Cerebellar cortex (tissue), 1 donor: ENCODE measurements around the gene LRRC17.
"Not testable (repeated sequence)": the region's sequence is repeated elsewhere in the genome, so short reads cannot be mapped to it uniquely, and the experiment has no call there.

Experiments
- DNase-seq: peaks from one replicate; pipeline ENCODE4 v3.0.0-alpha.2; 2015; ENCODE audit warnings: low spot score

Gene LRRC17

DNA sequence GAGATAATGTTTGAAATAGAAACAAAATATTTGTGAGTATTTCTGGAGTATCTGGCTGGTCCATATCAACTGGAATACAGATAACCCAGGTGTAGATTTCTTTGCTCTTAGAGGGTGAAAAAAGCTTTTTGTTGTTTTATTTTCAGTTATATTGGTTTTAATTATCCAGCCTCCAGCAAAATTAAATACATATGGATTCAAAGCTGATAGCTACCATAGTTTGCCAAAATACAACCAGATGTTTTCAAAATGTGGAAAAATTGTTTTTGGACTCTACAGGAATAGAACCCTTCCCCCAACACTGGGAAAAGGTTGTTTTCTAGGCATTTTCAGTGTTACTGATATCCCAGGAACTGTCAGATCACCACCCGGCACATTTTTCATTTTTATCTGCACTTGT is 30.1 kb downstream of the LRRC17 start:
- no peak for DNase-seq

DNA sequence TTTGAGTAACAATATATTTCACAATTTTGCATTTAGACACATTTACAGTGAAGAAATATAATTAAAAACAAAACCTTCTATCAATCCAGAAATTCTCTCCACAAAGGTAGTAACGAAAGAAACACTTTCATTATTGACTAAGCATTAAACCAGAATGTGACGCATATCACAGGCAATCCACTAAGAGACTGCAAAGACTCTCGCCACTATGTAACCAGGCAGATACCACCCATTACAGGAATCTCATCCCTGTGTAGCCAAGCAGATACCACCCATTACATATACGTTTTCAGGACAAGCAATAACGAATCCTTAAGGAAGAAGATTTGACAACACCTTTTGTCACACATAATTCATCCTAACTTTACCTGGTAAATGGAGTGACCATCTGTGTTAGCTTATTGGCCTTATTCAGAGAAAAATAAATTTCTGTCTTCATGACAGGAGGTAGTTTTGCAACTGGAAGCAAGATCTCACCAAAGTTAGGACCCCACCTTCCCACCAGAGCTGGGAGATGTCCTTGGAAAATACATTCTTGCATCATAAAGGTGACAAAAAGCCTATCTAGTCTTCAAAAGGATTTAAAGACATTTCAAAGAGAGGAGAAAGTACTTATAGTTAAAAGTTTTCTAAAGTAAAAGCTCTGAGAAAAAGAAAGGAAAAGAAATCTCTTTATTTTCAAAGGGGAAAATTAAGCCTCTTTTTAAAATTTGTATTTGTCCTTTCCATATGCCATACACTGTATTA is 30.8 kb downstream of the LRRC17 start:
- no peak for DNase-seq

DNA sequence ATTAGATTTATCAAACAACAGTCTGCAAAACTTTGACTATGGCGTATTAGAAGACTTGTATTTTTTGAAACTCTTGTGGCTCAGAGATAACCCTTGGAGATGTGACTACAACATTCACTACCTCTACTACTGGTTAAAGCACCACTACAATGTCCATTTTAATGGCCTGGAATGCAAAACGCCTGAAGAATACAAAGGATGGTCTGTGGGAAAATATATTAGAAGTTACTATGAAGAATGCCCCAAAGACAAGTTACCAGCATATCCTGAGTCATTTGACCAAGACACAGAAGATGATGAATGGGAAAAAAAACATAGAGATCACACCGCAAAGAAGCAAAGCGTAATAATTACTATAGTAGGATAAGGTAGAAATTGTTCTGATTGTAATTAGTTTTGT is 31.4 kb downstream of the LRRC17 start:
- no peak for DNase-seq

DNA sequence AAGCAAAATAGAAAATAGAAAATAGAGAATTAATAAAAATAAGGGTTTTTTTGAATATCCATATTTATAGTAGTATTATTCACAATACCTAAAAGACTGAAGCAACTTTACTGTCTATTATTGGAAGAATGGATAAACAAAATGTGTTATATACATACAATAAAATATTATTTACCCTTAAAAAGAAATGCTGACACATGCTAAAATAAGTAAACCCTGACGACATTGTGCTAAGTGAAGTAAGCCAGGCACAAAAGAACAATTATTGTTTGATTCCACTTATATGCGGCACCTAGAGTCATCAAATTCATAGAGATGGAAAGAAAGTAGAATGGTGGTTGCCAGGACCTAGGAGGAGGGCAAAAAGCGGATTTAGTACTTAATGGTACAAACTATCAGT is 39.0 kb downstream of the LRRC17 start:
- no peak for DNase-seq

DNA sequence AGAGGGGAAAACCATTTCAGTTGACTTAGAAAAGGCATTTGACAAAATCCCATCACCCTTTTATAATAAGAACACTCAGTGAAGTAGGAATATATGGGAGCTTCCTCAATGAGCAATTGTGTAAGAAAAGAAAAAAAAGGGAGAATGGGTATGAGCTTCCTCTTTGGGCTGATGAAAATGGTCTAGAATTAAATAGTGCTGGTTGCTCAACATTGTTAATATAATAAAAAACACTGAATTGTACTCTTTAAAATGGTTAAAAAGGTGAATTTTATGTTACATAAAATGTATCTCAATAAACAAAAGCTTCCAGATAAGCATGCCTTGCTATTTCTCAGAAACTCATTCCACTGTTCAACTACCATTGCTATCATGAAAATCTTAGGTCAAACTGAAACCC is 40.6 kb downstream of the LRRC17 start:
- no peak for DNase-seq

DNA sequence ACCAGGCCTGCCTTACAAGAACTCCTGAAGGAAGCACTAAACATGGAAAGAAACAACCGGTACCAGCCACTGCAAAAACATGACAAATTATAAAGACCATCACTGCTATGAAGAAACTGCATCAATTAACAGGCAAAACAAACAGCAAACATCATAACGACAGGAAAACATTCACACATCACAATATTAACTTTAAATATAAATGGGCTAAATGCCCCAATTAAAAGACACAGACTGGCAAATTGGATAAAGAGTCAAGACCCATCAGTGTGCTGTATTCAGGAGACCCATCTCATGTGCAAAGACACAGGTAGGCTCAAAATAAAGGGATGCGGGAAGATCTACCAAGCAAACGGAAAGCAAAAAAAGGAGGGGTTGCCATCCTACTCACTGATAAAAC is 41.6 kb downstream of the LRRC17 start:
- not testable (repeated sequence) for DNase-seq

DNA sequence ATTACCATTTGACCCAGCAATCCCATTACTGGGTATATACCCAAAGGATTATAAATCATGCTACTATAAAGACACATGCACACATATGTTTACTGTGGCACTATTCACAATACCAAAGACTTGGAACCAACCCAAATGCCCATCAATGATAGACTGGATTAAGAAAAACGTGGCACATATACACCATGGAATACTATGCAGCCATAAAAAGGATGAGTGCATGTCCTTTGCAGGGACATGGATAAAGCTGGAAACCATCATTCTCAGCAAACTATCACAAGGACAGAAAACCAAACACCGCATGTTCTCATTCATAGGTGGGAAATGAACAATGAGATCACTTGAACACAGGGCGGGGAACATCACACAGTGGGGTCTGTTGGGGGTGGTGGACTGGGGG is 45.2 kb downstream of the LRRC17 start:
- DNase-seq = not testable (repeated sequence)

DNA sequence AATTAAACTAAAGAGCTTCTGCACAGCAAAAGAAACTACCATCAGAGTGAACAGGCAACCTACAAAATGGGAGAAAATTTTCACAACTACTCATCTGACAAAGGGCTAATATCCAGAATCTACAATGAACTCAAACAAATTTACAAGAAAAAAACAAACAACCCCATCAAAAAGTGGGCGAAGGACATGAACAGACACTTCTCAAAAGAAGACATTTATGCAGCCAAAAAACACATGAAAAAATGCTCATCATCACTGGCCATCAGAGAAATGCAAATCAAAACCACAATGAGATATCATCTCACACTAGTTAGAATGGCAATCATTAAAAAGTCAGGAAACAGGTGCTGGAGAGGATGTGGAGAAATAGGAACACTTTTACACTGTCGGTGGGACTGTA is 49.2 kb downstream of the LRRC17 start:
- DNase-seq = not testable (repeated sequence)

DNA sequence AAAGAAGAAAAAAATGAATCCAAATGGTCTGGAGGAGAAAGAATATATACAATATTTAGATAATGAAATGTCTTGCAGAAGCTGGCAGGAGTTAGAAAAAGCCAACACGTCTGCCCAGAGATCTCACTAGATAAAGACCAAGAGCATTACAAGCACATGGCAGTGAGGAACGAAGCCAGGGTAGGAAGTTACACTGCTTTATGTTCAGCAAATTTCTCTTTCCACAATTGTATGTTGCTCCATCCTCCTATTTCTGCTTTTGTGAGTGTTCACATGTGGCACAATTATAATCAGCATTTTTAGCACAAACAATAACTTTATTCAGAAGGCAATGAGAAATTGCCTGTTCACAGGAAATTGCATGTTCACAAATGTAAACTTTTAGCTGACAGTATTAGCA is 53.7 kb downstream of the LRRC17 start:
- no peak for DNase-seq

DNA sequence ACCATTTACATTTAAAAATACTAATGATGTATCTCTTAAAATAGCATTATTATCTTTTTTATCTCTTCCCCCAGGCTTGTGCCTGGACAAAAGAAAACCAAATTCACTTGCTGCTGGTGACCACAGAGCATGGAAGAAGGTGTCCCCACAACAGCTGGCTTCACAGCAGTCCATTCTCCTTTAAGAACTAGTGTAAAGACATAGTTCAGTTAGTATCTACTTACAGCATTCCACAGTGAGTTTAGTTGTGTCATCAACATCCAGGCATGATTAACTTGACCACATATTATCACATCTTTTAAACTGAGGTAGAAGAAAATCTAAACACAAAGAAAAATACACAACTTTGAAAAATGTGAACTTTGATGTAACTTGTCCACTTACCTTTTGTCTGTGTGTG is 55.0 kb downstream of the LRRC17 start:
- no peak for DNase-seq

DNA sequence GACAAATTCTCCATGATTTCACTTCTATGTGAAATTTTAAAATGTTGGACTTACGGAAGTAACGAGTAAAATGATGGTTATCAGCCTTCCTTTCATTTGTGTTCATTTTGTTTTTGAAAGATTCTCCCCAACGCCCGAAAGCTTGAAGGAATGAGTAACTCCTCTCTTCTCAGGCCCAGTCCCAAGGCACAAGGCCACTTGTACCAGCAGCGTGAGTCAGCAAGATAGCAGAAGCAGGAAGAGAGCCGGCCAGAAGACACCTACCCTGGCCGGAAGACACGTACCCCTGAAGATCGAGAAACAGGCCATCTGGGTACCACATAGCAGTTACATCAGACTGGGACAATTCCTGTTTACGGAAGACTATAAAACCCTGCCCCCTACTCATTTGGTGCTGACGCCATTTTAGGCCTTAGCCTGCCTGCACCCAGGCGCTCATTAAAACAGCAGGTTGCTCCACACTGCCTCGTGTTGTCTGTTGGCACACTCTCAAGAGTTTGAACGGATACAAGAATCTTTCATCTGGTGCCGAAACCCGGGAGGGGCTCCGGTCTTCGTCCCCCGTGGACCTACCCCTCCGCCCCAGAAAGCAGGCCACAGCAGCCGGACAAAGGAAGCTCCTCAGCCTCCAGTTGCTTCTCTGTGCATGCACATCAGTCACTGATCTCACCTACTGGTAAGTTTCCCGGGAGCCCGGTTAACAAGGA is 60.4 kb downstream of the LRRC17 start:
- DNase-seq = no peak

DNA sequence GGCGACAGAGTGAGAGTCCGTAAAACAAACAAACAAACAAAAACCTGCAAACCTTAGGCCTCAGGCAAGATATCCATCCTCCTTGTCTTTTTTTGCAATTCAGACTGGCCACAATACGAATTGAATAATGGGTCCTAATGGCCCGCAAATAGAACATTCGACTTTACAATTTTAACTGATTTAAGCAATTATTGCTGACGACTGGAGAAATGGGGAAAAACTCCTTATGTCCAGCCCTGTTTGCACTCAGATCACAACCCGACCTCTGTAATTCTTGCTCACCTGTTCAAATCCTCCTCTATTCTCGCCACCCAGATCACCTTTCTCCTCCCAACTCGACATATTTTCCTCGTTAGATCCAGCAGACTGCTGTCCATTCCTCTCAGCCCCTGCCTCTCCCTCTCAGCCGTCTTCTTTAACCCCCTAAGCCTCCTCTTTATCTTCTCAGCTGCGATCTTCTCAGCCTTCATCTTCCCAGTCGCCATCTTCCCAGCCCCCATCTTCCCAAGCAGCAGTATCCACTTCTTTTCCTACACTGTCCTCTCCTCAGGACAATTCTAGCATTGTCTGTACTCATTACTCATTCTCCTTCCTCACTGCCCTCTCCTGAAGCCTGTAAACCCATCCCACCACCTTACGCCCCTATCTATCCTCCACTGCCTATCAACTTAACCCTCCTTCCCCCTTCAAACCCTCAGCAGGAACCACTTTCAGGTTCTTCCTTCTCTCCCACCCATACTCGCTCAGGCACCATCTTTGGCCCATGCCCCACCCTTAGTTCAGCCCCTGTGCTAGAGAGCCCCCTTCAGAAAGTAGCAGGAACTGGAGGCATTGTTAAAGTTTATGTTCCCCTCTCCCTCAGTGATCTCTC is 61.8 kb downstream of the LRRC17 start:
- DNase-seq = no peak

DNA sequence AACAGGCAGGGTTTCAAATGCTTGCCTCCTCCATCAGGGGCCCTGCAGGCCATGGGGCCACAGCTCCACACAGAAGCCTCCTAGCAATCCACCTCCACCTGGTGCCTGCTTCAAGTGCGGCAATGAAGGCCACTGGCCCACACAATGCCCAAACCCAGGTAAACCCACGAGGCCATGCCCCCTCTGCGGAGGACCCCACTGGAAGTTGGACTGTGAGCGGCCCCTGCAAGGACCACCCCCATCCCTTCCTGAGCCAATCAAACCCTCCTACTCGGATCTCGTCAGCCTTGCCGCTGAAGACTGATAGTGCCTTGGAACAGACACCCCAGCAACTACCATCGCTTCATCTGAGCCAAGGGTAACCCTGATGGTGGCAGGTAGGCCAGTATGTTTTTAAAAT is 63.1 kb downstream of the LRRC17 start:
- no peak for DNase-seq

DNA sequence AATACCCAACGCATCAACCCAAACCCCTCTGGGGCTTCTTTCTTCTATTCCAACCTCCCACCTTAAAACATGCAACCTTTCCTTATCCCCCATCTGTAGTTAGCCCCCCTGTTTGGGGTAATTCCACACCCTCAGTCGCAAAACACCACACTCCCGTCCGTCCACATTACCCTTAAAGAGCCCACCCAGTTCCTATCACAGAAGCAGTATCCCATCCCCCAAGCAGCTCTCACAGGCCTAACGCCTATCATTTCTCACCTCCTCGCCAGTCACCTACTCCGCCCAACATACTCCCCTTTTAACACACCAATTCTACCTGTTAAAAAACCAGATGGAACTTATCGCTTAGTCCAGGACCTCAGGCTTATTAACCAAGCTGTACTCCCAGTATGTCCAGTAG is 63.7 kb downstream of the LRRC17 start:
- no peak for DNase-seq

DNA sequence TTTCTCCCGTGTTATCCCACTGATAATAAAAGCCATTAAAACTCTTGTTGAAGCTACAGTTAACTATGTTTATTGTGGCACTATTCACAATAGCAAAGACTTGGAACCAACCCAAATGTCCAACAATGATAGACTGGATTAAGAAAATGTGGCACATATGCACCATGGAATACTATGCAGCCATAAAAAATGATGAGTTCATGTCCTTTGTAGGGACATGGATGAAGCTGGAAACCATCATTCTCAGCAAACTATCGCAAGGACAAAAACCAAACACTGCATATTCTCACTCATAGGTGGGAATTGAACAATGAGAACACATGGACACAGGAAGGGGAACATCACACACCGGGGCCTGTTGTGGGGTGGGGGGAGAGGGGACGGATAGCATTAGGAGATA is 64.8 kb downstream of the LRRC17 start:
- DNase-seq = not testable (repeated sequence)

DNA sequence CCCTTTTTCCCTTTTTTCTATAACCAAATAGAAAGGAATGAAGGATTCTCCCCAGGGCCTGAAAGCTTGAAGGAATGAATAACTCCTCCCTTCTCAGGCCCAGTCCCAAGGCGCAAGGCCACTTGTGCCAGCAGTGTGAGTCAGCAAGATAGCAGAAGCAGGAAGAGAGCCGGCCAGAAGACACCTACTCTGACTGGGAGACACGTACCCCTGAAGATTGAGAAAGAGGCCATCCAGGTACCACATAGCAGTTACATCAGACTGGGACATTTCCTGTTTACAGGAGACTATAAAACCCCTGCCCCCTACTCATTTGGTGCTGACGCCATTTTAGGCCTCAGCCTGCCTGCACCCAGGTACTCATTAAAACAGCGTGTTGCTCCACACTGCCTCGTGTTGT is 65.5 kb downstream of the LRRC17 start:
- no peak for DNase-seq

DNA sequence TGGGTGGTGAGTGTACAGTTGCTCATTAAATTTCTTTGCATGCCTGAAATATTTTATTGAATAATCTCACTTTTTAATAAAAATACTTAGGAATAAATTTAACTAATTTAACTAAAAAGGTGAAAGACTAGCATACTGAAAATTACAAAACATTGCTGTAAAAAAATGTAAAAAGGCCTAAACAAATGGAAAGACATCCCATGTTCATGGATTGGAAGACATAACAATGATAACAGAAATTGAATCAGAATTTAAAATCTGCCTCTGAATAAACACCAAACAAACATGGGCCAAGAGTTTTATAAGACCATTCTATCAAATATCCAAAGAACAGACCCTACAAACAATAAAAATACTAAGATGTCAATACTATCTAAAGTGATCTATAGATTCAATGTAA is 66.9 kb downstream of the LRRC17 start:
- DNase-seq = no peak

DNA sequence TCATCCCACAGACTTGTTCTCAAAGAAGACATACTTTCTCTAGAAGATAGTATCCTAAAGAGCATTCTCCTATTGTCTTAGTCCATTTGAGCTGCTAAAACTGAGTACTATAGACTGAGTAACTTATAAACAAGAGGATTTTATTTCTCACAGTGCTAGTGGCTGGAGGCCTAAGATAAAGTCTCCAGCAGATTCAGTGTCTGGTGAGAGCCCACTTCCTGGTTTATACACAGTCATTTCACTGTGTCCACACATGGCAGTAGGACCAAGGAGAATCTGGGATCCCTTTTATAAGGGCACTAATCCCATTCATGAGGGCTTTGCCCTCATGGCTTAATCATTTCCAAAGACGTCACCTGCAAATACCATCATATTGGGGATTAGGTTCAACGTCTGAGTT is 68.7 kb downstream of the LRRC17 start:
- no peak for DNase-seq

DNA sequence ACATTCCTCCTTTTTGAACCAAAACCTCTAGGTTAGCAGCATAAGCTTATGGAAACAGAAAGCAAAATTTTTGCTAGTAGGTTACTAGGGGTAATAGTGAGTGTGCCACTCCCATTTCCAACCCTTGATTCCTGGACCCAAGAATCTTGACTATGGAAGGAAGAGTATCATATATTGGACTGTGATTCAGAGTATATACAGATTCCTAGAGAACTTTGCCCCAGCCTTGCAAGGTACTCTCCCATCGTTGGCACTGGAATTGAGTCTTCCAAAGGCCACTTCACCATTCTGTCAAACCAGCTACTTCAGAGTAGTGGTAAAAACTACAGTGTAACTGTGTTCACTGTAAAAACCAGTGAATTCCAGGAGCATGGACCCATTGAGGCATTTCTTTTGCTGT is 69.4 kb downstream of the LRRC17 start:
- no peak for DNase-seq

DNA sequence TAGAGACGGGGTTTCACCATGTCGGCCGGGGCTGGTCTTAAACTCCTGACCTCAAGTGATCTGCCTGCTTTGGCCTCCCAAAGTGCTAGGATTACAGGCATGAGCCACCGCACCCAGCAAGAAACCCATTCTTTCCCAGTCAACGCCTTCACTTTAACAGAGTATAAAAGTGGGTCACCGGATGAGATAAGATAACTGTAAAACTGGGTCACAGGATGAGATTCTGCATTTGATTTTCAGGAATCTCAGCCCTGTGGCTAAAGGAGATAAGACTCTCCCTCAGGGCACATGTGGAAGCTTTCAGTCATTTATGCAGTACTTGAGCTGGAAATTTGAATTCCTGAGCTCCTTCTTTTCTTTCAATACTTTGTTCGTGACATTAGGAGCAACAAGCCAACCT is 70.8 kb downstream of the LRRC17 start:
- DNase-seq = no peak

DNA sequence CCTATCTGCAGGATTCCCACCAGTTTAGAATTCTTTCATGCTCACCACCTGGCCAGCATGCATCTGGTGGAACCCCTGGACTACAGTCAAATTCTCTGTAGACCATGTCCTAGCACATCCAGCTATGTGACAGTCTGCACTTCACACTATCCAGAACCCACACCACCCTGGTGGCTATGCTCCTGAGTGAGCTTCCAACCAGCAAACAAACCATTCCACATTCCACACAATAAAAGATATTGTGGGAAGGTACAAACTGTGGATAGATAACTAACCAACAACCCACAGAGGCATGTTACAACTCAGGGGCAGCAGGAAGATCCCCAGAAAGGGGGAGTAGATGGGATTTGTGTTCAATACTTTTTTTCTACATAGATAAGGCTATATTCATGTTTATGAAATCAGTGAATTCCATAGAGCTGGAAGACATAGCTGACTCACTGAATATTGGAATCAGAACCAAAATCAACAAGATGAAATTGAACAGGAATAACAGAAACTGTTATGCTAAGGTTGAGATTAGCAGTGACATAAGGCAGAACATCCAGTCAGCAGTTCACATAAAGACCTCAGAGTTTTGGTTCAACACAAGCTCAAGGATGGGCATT is 72.5 kb downstream of the LRRC17 start:
- DNase-seq = no peak

DNA sequence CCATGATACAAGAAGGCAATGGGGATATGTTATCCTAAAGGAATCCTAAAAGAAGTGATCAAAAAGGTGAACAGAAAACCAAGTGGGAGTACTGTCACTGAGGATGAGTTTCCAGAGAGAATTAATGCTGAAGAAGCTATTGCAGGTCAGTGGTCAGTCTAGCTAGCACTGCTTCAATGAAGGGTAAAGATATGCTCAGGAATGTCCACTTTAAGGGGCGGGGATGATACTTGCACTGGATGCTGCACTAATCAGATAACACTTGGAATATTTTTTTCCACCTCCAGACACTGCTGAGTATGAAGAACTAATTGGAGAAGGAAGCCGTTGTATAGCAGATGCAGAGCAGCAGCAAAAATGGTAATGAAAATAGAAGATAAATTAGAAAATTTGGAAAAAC is 75.3 kb downstream of the LRRC17 start:
- DNase-seq = no peak
